H1 (cell line): Measurements from ENCODE around the gene WWC1. TPM values are rescaled to one million over a fixed set of nuclear protein-coding genes. Genes with fewer than 3 reads are reported as not detected.

Experiments
- CTCF ChIA-PET: fragments of 300-600 bp; sonication (Branson Sonifier 250); formaldehyde crosslinking; loops from one replicate; lab custom pipeline; 2021; ENCODE audit not compliant: partially characterized antibody; lab: Charles Lee
- POLR2A ChIA-PET: fragments of 300-600 bp; sonication (Branson Sonifier 250); formaldehyde crosslinking; loops from one replicate; lab custom pipeline; 2021; ENCODE audit warnings: inconsistent platforms; ENCODE audit not compliant: partially characterized antibody; lab: Charles Lee
- DNase-seq, 2 experiments: peaks; one replicate each; pipeline versions ENCODE4 v3.0.0 to v3.0.0-alpha.2; 2010 to 2022; ENCODE audit warnings: low spot score in 2 of 2, low read depth in 1 of 2, mixed read lengths in 1 of 2
- FAIRE-seq: peaks from 2 replicates; lab custom pipeline; 2011; peaks lifted over from hg19 to GRCh38; lab: Jason Lieb, UNC
- H2AFZ ChIP-seq: 2 replicates; pipeline ENCODE4 v1.8.1; 2012; ENCODE audit warnings: low read length, inconsistent platforms
- H2AK5ac ChIP-seq: 2 replicates; pipeline ENCODE4 v1.6.1; 2013; ENCODE audit warnings: low read depth, low read length
- H2BK120ac ChIP-seq: replicated peaks from 2 replicates; pipeline ENCODE3; 2013; ENCODE audit warnings: low read depth, low read length, inconsistent platforms
- H2BK12ac ChIP-seq: 2 replicates; pipeline ENCODE4 v1.6.1; 2013; ENCODE audit warnings: low read depth, low read length
- H2BK15ac ChIP-seq: 2 replicates; pipeline ENCODE4 v1.6.1; 2013; ENCODE audit warnings: low read length
- H2BK20ac ChIP-seq: 2 replicates; pipeline ENCODE4 v1.6.1; 2013; ENCODE audit warnings: low read length
- H2BK5ac ChIP-seq: 2 replicates; pipeline ENCODE4 v1.6.1; 2013; ENCODE audit warnings: low read depth, low read length
- H3K14ac ChIP-seq: 2 replicates; pipeline ENCODE4 v1.6.1; 2013; ENCODE audit warnings: inconsistent platforms; ENCODE audit not compliant: insufficient read length
- H3K18ac ChIP-seq: 2 replicates; pipeline ENCODE4 v1.6.1; 2013; ENCODE audit warnings: low read length; ENCODE audit errors: extremely low read depth
- H3K23ac ChIP-seq: 2 replicates; pipeline ENCODE4 v1.6.1; 2013; ENCODE audit warnings: inconsistent platforms; ENCODE audit not compliant: insufficient read length
- H3K23me2 ChIP-seq: 2 replicates; pipeline ENCODE4 v1.6.1; 2013; ENCODE audit warnings: low read depth, low read length
- H3K27ac ChIP-seq: 2 replicates; pipeline ENCODE4 v1.6.1; 2011; ENCODE audit warnings: low read depth, low read length, inconsistent platforms
- H3K27me3 ChIP-seq, 4 experiments: replicated peaks in 1 of 4; 1 replicate in 1 of 4; 2 replicates in 3 of 4; pipeline versions ENCODE4 v1.6.1 to v1.8.1; 2011 to 2013; ENCODE audit warnings: low read length in 3 of 4, mild to moderate bottlenecking in 3 of 4, inconsistent platforms in 2 of 4, mixed read lengths in 2 of 4, moderate library complexity in 1 of 4; ENCODE audit not compliant: control insufficient read depth in 3 of 4, insufficient read depth in 3 of 4; ENCODE audit errors: extremely low read depth in 1 of 4
- H3K36me3 ChIP-seq, 4 experiments: 2 replicates each; pipeline versions ENCODE4 v1.6.1 to v1.8.1; 2011 to 2013; ENCODE audit warnings: mild to moderate bottlenecking in 4 of 4, low read length in 3 of 4, moderate library complexity in 2 of 4, control low read depth in 1 of 4, inconsistent platforms in 1 of 4; ENCODE audit not compliant: insufficient read depth in 4 of 4, control insufficient read depth in 2 of 4
- H3K4ac ChIP-seq: replicated peaks from 2 replicates; pipeline ENCODE3; 2013; ENCODE audit warnings: low read length, low read depth, mixed read lengths, inconsistent platforms; ENCODE audit not compliant: insufficient read length
- H3K4me1 ChIP-seq, 4 experiments: replicated peaks in 1 of 4; 1 replicate in 1 of 4; 2 replicates in 3 of 4; pipeline versions ENCODE4 v1.6.1 to v1.8.1; 2011 to 2013; ENCODE audit warnings: low read length in 3 of 4, inconsistent platforms in 2 of 4, mixed read lengths in 1 of 4; ENCODE audit not compliant: insufficient read depth in 4 of 4, control insufficient read depth in 3 of 4
- H3K4me2 ChIP-seq, 2 experiments: 2 replicates each; pipeline versions ENCODE4 v1.6.1 to v1.8.1; 2011 to 2013; ENCODE audit warnings: low read depth in 2 of 2, low read length in 2 of 2, control low read depth in 1 of 2, inconsistent platforms in 1 of 2, mild to moderate bottlenecking in 1 of 2; ENCODE audit not compliant: insufficient read depth in 1 of 2
- H3K4me3 ChIP-seq, 4 experiments: fragments of 200-600, 300-600 bp in 1 of 4; sonication (generic), shearing (Covaris generic), sonication (Bioruptor Twin) in 1 of 4; 2 replicates each; pipeline versions ENCODE4 v1.5.1 to v1.8.1; 2011 to 2016; ENCODE audit warnings: low read length in 4 of 4, low read depth in 3 of 4, control low read depth in 2 of 4, inconsistent platforms in 2 of 4, mild to moderate bottlenecking in 2 of 4, mixed read lengths in 1 of 4, moderate library complexity in 1 of 4; ENCODE audit not compliant: insufficient read depth in 2 of 4; ENCODE audit errors: extremely low read depth in 1 of 4
- H3K56ac ChIP-seq: replicated peaks from 2 replicates; pipeline ENCODE3; 2013; ENCODE audit warnings: low read depth, mild to moderate bottlenecking, mixed read lengths, low read length, inconsistent platforms; ENCODE audit not compliant: insufficient read length
- H3K79me1 ChIP-seq: 2 replicates; pipeline ENCODE4 v1.6.1; 2013; ENCODE audit warnings: low read depth, low read length, control low read depth
- H3K79me2 ChIP-seq, 2 experiments: 2 replicates each; pipeline versions ENCODE4 v1.6.1 to v1.8.1; 2012 to 2013; ENCODE audit warnings: low read length in 2 of 2, mild to moderate bottlenecking in 2 of 2, inconsistent platforms in 1 of 2; ENCODE audit not compliant: insufficient read depth in 2 of 2, control insufficient read depth in 1 of 2
- H3K9ac ChIP-seq, 4 experiments: replicated peaks in 1 of 4; 1 replicate in 1 of 4; 2 replicates in 3 of 4; pipeline versions ENCODE4 v1.6.1 to v1.8.1; 2011 to 2013; ENCODE audit warnings: low read depth in 3 of 4, low read length in 3 of 4, control low read depth in 2 of 4, mild to moderate bottlenecking in 2 of 4, moderate library complexity in 2 of 4, inconsistent platforms in 1 of 4; ENCODE audit errors: extremely low read depth in 1 of 4
- H3K9me3 ChIP-seq, 2 experiments: 2 replicates each; pipeline versions ENCODE4 v1.6.1 to v1.8.1; 2012 to 2013; ENCODE audit warnings: mild to moderate bottlenecking in 2 of 2, moderate library complexity in 2 of 2, control low read depth in 1 of 2, inconsistent platforms in 1 of 2, low read depth in 1 of 2, low read length in 1 of 2, mixed read lengths in 1 of 2; ENCODE audit not compliant: insufficient read depth in 2 of 2
- H4K20me1 ChIP-seq, 2 experiments: replicated peaks in 1 of 2; 2 replicates each; pipeline versions ENCODE3 to v1.8.1; 2011 to 2013; ENCODE audit warnings: inconsistent platforms in 2 of 2, low read length in 2 of 2, mild to moderate bottlenecking in 1 of 2; ENCODE audit not compliant: insufficient read depth in 2 of 2, control insufficient read depth in 1 of 2
- H4K5ac ChIP-seq: 2 replicates; pipeline ENCODE4 v1.6.1; 2013; ENCODE audit warnings: low read length, low read depth, mixed read lengths, inconsistent platforms; ENCODE audit not compliant: insufficient read length
- H4K8ac ChIP-seq: 2 replicates; pipeline ENCODE4 v1.8.0; 2013; ENCODE audit warnings: mild to moderate bottlenecking, moderate library complexity, low read length, inconsistent platforms; ENCODE audit not compliant: insufficient read depth; ENCODE audit errors: extremely low read depth
- H4K91ac ChIP-seq: replicated peaks from 2 replicates; pipeline ENCODE3; 2013; ENCODE audit warnings: low read length, mixed read lengths, inconsistent platforms; ENCODE audit not compliant: insufficient read length
- BCL11A ChIP-seq, 2 experiments: IDR thresholded peaks; one replicate each; pipeline ENCODE4 v1.6.1; 2011; ENCODE audit warnings: low read depth in 2 of 2, low read length in 2 of 2, mild to moderate bottlenecking in 2 of 2
- BRCA1 ChIP-seq: IDR thresholded peaks from 2 replicates; pipeline ENCODE4 v1.6.1; 2012; ENCODE audit warnings: low read depth, low read length, improper control_type of control experiment
- CEBPB ChIP-seq: IDR thresholded peaks from 2 replicates; pipeline ENCODE4 v1.6.1; 2012; ENCODE audit warnings: low read depth, low read length
- CTCF ChIP-seq, 3 experiments: IDR thresholded peaks; 1 replicate in 2 of 3; 2 replicates in 1 of 3; pipeline versions ENCODE4 v1.5.1 to v1.6.1; 2011; ENCODE audit warnings: low read length in 3 of 3, mild to moderate bottlenecking in 3 of 3, inconsistent platforms in 2 of 3, low read depth in 1 of 3, moderate library complexity in 1 of 3; ENCODE audit not compliant: insufficient read depth in 1 of 3; ENCODE audit errors: control extremely low read depth in 1 of 3
- HDAC6 ChIP-seq: IDR thresholded peaks from one replicate; pipeline ENCODE4 v1.7.1; 2012; ENCODE audit warnings: low read depth, mild to moderate bottlenecking, inconsistent platforms, low read length, moderate library complexity
- KDM1A ChIP-seq: fragments of 200-600, 300-600 bp; sonication (generic); IDR thresholded peaks from 2 replicates; pipeline ENCODE4 v1.7.1; 2016; ENCODE audit warnings: mild to moderate bottlenecking, low read length, borderline replicate concordance
- MAFK ChIP-seq: IDR thresholded peaks from 2 replicates; pipeline ENCODE4 v1.6.1; 2012; ENCODE audit warnings: low read depth, mild to moderate bottlenecking, improper control_type of control experiment, low read length
- RFX5 ChIP-seq: IDR thresholded peaks from 2 replicates; pipeline ENCODE4 v1.6.1; 2011; ENCODE audit warnings: low read depth, low read length, improper control_type of control experiment, borderline replicate concordance
- SP4 ChIP-seq: IDR thresholded peaks from 2 replicates; pipeline ENCODE4 v1.6.1; 2012; ENCODE audit warnings: low read length, inconsistent platforms
- TAF1 ChIP-seq: IDR thresholded peaks from 2 replicates; pipeline ENCODE4 v1.6.1; 2011; ENCODE audit warnings: mild to moderate bottlenecking, low read depth, low read length
- TBP ChIP-seq: IDR thresholded peaks from 2 replicates; pipeline ENCODE4 v1.6.1; 2011; ENCODE audit warnings: low read depth, low read length, improper control_type of control experiment
- WGBS, 2 experiments: shearing (Covaris generic) in 1 of 2; methylation state at CpG; one replicate each; pipeline versions ENCODE4 v1.1.6 to v1.1.7; 2013 to 2015; ENCODE audit warnings: low lambda C conversion rate in 2 of 2, mixed read lengths in 2 of 2, inconsistent platforms in 1 of 2, low coverage in 1 of 2, missing lambda C conversion rate in 1 of 2; ENCODE audit not compliant: insufficient replicate concordance in 2 of 2, insufficient coverage in 1 of 2, insufficient read length in 1 of 2; ENCODE audit errors: extremely low coverage in 1 of 2, missing lambda C conversion rate in 1 of 2; 5-methylcytosine and 5-hydroxymethylcytosine counted together
- polyA plus RNA-seq, 7 experiments: library from polyadenylated mRNA; depleted of rRNA in 3 of 7; stranded (reverse) in 5 of 7; unstranded in 2 of 7; fragments of >200 nt in 5 of 7; fragments of 200-250 nt in 2 of 7; gene quantifications; 1 replicate in 5 of 7; 2 replicates in 1 of 7; 4 replicates in 1 of 7; pipeline versions ENCODE4 v1.2.1 to v1.2.3, GENCODE V29; 2011 to 2013; ENCODE audit warnings: missing spikeins in 2 of 7, mixed read lengths in 2 of 7
- total RNA-seq: library from RNA; stranded (reverse); fragmentation: NEBNext Ultra II Directional; extraction: Animal tissue kit (Norgen Biotek cat#: 25700); gene quantifications from 2 replicates; pipeline ENCODE4 v1.2.1, GENCODE V29; 2021
- TF ChIP-seq, protein P1 (sequence below): IDR thresholded peaks from 2 replicates; pipeline ENCODE4 v1.6.1; 2012; ENCODE audit warnings: inconsistent platforms

The WWC1 gene
- total and polyA plus RNA-seq, 2 of the 8 experiments (the other 6 are each of a cell fraction or from before 2014, with no cell fraction given), result 16.4 to 41.1 TPM

DNA sequence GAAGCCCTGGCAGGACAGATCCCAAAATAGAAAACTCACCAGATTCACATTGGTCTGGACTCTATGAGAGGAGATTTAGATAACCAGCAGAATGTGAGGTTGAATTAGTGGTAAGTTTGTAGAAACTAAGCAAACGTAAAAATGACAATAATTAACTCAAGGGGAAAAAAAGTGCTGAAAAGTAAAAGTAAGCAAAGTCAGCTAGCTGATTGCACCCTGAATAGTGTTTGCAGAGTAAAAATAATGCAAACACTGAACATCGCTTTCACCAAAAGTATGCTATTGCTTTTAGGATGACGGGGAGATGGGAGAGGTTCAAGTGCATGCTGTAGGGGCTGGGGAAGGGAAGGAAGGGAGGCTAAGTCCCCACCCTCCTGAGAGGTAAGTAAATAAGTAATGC is 102.3 kb downstream of the WWC1 start:
- no peak overlapping the region for H2BK20ac ChIP-seq
- no peak overlapping the region for H2BK120ac ChIP-seq
- peaks cover 0 to 12% (median 8%) of the 10 kb centered on the region in 4 experiments; a peak in 6 of 8 replicates for H3K36me3 ChIP-seq
- H3K9me3 ChIP-seq, result no peaks in the 10 kb centered on the region
- H3K79me2 ChIP-seq, result no peaks in the 10 kb centered on the region
- no peaks in the 10 kb centered on the region for H4K20me1 ChIP-seq
- H2BK5ac ChIP-seq, result no peak overlapping the region
- no peak overlapping the region for H3K14ac ChIP-seq
- H2AFZ ChIP-seq, result no peak overlapping the region
- no peaks in the 10 kb centered on the region for H3K4me1 ChIP-seq
- H3K18ac ChIP-seq, result no peak overlapping the region
- H4K5ac ChIP-seq, result no peak overlapping the region
- no peaks in the 10 kb centered on the region for H3K23me2 ChIP-seq
- CTCF ChIA-PET, result interaction anchor here (1.2 to 1.8 kb wide), 3 partner anchors 26 to 125 kb away, joined by 3 read pairs; no protein-coding TSS in a partner anchor
- no peak overlapping the region for H2BK15ac ChIP-seq
- no peak overlapping the region for H2AK5ac ChIP-seq
- DNase-seq (no peak), FAIRE-seq (no peak)
- no peak overlapping the region for H3K4ac ChIP-seq
- H3K79me1 ChIP-seq, result no peaks in the 10 kb centered on the region
- H3K4me2 ChIP-seq, result no peak overlapping the region
- no peak overlapping the region for H2BK12ac ChIP-seq
- H4K91ac ChIP-seq, result no peak overlapping the region
- no peak overlapping the region for H3K9ac ChIP-seq
- no peak overlapping the region for H4K8ac ChIP-seq
- POLR2A ChIA-PET, result no interaction called here
- H3K27me3 ChIP-seq, result no peaks in the 10 kb centered on the region
- H3K4me3 ChIP-seq, result no peak overlapping the region
- H3K23ac ChIP-seq, result no peak overlapping the region
- no peak overlapping the region for H3K27ac ChIP-seq
- H3K56ac ChIP-seq, result no peak overlapping the region
- 95% methylated on average over 3 of the region's 3 CpGs; no CpG with 5 or more reads in 1 of the 2 experiments for WGBS, 2 experiments
- TF ChIP-seq BCL11A (IDR thresholded peaks at IDR 0.05; ENCODE audit: low read depth in 2 of 2, low read length in 2 of 2) (no peak), CTCF (IDR thresholded peaks at IDR 0.05; ENCODE audit: control extremely low read depth in 1 of 3, insufficient read depth in 1 of 3, low read depth in 1 of 3, low read length in 3 of 3) (no peak), TBP (no peak), RFX5 (no peak), CEBPB (no peak), KDM1A (no peak), SP4 (no peak), HDAC6 (no peak), MAFK (no peak), BRCA1 (no peak), TAF1 (no peak)
- TF ChIP-seq, protein P1, sequence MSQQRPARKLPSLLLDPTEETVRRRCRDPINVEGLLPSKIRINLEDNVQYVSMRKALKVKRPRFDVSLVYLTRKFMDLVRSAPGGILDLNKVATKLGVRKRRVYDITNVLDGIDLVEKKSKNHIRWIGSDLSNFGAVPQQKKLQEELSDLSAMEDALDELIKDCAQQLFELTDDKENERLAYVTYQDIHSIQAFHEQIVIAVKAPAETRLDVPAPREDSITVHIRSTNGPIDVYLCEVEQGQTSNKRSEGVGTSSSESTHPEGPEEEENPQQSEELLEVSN, result no peak
